K562 (cell line): ENCODE data around the gene SLAIN1. TPM values are rescaled to one million over a fixed set of nuclear protein-coding genes. Genes with fewer than 3 reads are reported as not detected.

ENCODE experiments used
- ATAC-seq: fragments of 200-7000 bp; cut with Tn5 transposase; 3 replicates; pipeline ENCODE4 v1.9.1; 2020; ENCODE audit warnings: moderate library complexity
- BruUV-seq: library from RNA; stranded (reverse); fragments of 400-500 nt; replicated peaks from 2 replicates; lab custom pipeline; 2021; lab: Mats Ljungman, UMichigan
- CTCF ChIA-PET: fragments of 300-600 bp; formaldehyde crosslinking; extraction: SDS; loops from one replicate; lab custom pipeline; 2021; ENCODE audit warnings: low intra/inter-chr PET ratio; lab: Yijun Ruan, JAX
- POLR2A ChIA-PET: fragments of 300-600, 350-650 bp; sonication (Branson Sonifier 250); formaldehyde crosslinking; extraction: SDS; loops from one replicate; lab custom pipeline; 2021; ENCODE audit warnings: antibody characterized with exemption, inconsistent platforms; lab: Yijun Ruan, JAX
- DNase-seq, 4 experiments: peaks; one replicate each; pipeline versions ENCODE4 v3.0.0 to v3.0.0-alpha.2; 2011 to 2018; ENCODE audit warnings: low spot score in 3 of 4, mixed read lengths in 3 of 4; ENCODE audit errors: extremely low read depth in 1 of 4
- FAIRE-seq: peaks from 2 replicates; lab custom pipeline; 2011; peaks lifted over from hg19 to GRCh38; lab: Jason Lieb, UNC
- H2AFZ ChIP-seq: 2 replicates; pipeline ENCODE4 v1.6.0; 2011; ENCODE audit warnings: low read depth, low read length, control low read depth, inconsistent platforms
- H3K27ac ChIP-seq: fragments of 200-600 bp; 3 replicates; pipeline ENCODE4 v1.8.0; 2011; ENCODE audit warnings: low read depth, mild to moderate bottlenecking, control low read depth, inconsistent platforms, low read length, moderate library complexity, mixed read lengths; ENCODE audit errors: extremely low read depth
- H3K27me3 ChIP-seq, 2 experiments: fragments of 300-600 bp in 1 of 2; 2 replicates in 1 of 2; 3 replicates in 1 of 2; pipeline versions ENCODE4 v1.6.0 to v1.8.0; 2011; ENCODE audit warnings: inconsistent platforms in 2 of 2, low read length in 2 of 2, mild to moderate bottlenecking in 1 of 2, mixed read lengths in 1 of 2, moderate library complexity in 1 of 2; ENCODE audit not compliant: control insufficient read depth in 2 of 2, insufficient read depth in 2 of 2
- H3K36me3 ChIP-seq: fragments of 300-600 bp; 3 replicates; pipeline ENCODE4 v1.8.0; 2011; ENCODE audit warnings: mild to moderate bottlenecking, low read length, inconsistent platforms; ENCODE audit not compliant: control insufficient read depth, insufficient read depth
- H3K4me1 ChIP-seq, 2 experiments: fragments of 200-600 bp in 1 of 2; replicated peaks in 1 of 2; 2 replicates in 1 of 2; 3 replicates in 1 of 2; pipeline versions ENCODE4 v1.5.1 to v1.8.0; 2011; ENCODE audit warnings: inconsistent platforms in 2 of 2, low read length in 2 of 2, mild to moderate bottlenecking in 1 of 2, mixed read lengths in 1 of 2, moderate library complexity in 1 of 2; ENCODE audit not compliant: control insufficient read depth in 2 of 2, insufficient read depth in 2 of 2
- H3K4me2 ChIP-seq: 2 replicates; pipeline ENCODE4 v1.6.1; 2011; ENCODE audit warnings: low read length, control low read depth, inconsistent platforms, mixed read lengths; ENCODE audit not compliant: insufficient read depth
- H3K4me3 ChIP-seq: fragments of 200-600 bp; sonication (generic), shearing (Covaris generic); 2 replicates; pipeline ENCODE4 v1.5.1; 2016; ENCODE audit warnings: control low read depth, inconsistent platforms
- H3K79me2 ChIP-seq: fragments of 200-600 bp; 3 replicates; pipeline ENCODE4 v1.8.0; 2011; ENCODE audit warnings: low read length, inconsistent platforms; ENCODE audit not compliant: control insufficient read depth, insufficient read depth
- H3K9ac ChIP-seq, 2 experiments: 2 replicates each; pipeline versions ENCODE4 v1.6.0 to v1.6.1; 2011; ENCODE audit warnings: low read depth in 2 of 2, low read length in 2 of 2, control low read depth in 1 of 2, inconsistent platforms in 1 of 2, mild to moderate bottlenecking in 1 of 2, mixed read lengths in 1 of 2; ENCODE audit not compliant: insufficient read depth in 1 of 2
- H3K9me1 ChIP-seq: one replicate; pipeline ENCODE4 v1.6.0; 2011; ENCODE audit warnings: inconsistent platforms, mild to moderate bottlenecking, low read length, moderate library complexity; ENCODE audit not compliant: control insufficient read depth, insufficient read depth
- H3K9me3 ChIP-seq: replicated peaks from 2 replicates; pipeline ENCODE4 v1.5.1; 2011; ENCODE audit warnings: low read depth, low read length, inconsistent platforms; ENCODE audit not compliant: control insufficient read depth, insufficient read depth
- H4K20me1 ChIP-seq: replicated peaks from 2 replicates; pipeline ENCODE4 v1.6.1; 2011; ENCODE audit warnings: low read length, inconsistent platforms, mixed read lengths; ENCODE audit not compliant: control insufficient read depth, insufficient read depth
- CXXC5 ChIP-seq: fragments of 250-450 bp; sonication (Bioruptor Pico); IDR thresholded peaks from 2 replicates; pipeline ENCODE4 v1.8.0; 2022; ENCODE audit warnings: inconsistent platforms, mild to moderate bottlenecking, moderate library complexity
- GABPB2 ChIP-seq: fragments of 250-450 bp; sonication (Bioruptor Pico); conservative IDR thresholded peaks from 2 replicates; pipeline ENCODE4 v1.5.1; 2021; ENCODE audit warnings: mild to moderate bottlenecking
- GTF2A2 ChIP-seq: IDR thresholded peaks from 2 replicates; pipeline ENCODE4 v1.6.1; 2016; ENCODE audit warnings: mild to moderate bottlenecking, missing genetic modification characterization, missing compliant biosample characterization
- HDAC1 ChIP-seq, 2 experiments: fragments of 450-650 bp; IDR thresholded peaks; 2 replicates each; pipeline ENCODE4 v1.6.1; 2016 to 2017; ENCODE audit warnings: inconsistent platforms in 1 of 2, mild to moderate bottlenecking in 1 of 2, moderate library complexity in 1 of 2
- HEY1 ChIP-seq: fragments of 250-450 bp; sonication (Bioruptor Pico); IDR thresholded peaks from 2 replicates; pipeline ENCODE4 v1.5.0; 2020; ENCODE audit warnings: mild to moderate bottlenecking, moderate library complexity, borderline replicate concordance
- JUNB ChIP-seq: fragments of 450-650 bp; formaldehyde crosslinking; conservative IDR thresholded peaks from 2 replicates; pipeline ENCODE4 v1.4.0; 2020; ENCODE audit warnings: mild to moderate bottlenecking
- KLF16 ChIP-seq: IDR thresholded peaks from 2 replicates; pipeline ENCODE4 v1.6.1; 2016; ENCODE audit warnings: antibody characterized with exemption
- MXI1 ChIP-seq: IDR thresholded peaks from 2 replicates; pipeline ENCODE4 v1.6.1; 2011; ENCODE audit warnings: low read depth, mild to moderate bottlenecking, improper control_type of control experiment, low read length
- PATZ1 ChIP-seq: fragments of 250-450 bp; sonication (Bioruptor Pico); IDR thresholded peaks from 2 replicates; pipeline ENCODE4 v1.5.0; 2020; ENCODE audit warnings: mild to moderate bottlenecking, borderline replicate concordance
- RAD21 ChIP-seq, 2 experiments: fragments of 250-450 bp in 1 of 2; fragments of 450-650 bp in 1 of 2; sonication (Bioruptor Pico) in 1 of 2; formaldehyde crosslinking in 1 of 2; IDR thresholded peaks in 1 of 2; conservative IDR thresholded peaks in 1 of 2; 2 replicates each; pipeline versions ENCODE4 v1.4.0 to v1.8.0; 2020 to 2022; ENCODE audit warnings: mild to moderate bottlenecking in 2 of 2, moderate library complexity in 1 of 2
- SMAD4 ChIP-seq: fragments of 250-450 bp; sonication (Bioruptor Pico); conservative IDR thresholded peaks from 2 replicates; pipeline ENCODE4 v1.8.0; 2021; ENCODE audit warnings: inconsistent platforms, mild to moderate bottlenecking, moderate library complexity
- SPI1 ChIP-seq: IDR thresholded peaks from 2 replicates; pipeline ENCODE4 v1.6.1; 2011; ENCODE audit warnings: low read depth, low read length, control low read depth, borderline replicate concordance
- TCF7L2 ChIP-seq: fragments of 150-350 bp; IDR thresholded peaks from 2 replicates; pipeline ENCODE4 v1.6.1; 2016; ENCODE audit warnings: low read depth, mild to moderate bottlenecking, low read length, moderate library complexity
- ZNF212 ChIP-seq: fragments of 450-650 bp; formaldehyde crosslinking; IDR thresholded peaks from 2 replicates; pipeline ENCODE4 v1.4.0; 2020; ENCODE audit warnings: mild to moderate bottlenecking
- ZNF23 ChIP-seq: fragments of 250-450 bp; sonication (Bioruptor Pico); IDR thresholded peaks from 2 replicates; pipeline ENCODE4 v1.4.0; 2020; ENCODE audit warnings: mild to moderate bottlenecking
- ZNF589 ChIP-seq: fragments of 200-800 bp; sonication (Bioruptor generic); IDR thresholded peaks from 2 replicates; pipeline ENCODE4 v1.6.1; 2016; ENCODE audit warnings: low read depth, missing genetic modification characterization, missing compliant biosample characterization
- WGBS: fragments of 100-300 bp; shearing (Covaris generic); methylation state at CpG from one replicate; pipeline ENCODE4 v1.1.6; 2016; ENCODE audit warnings: low coverage, mixed read lengths; ENCODE audit not compliant: insufficient coverage; ENCODE audit errors: missing lambda C conversion rate; 5-methylcytosine and 5-hydroxymethylcytosine counted together
- in situ Hi-C: fragments of 300-500 bp; cut with MboI; formaldehyde crosslinking; loops from 4 replicates; pipeline ENCODE4 v1.15.0; 2018; ENCODE audit warnings: inconsistent platforms, mixed read lengths
- intact Hi-C: fragments of 100-400 bp; cut with micrococcal nuclease; formaldehyde crosslinking; loops from 2 replicates; pipeline ENCODE4 v1.14.2; 2022
- polyA plus RNA-seq, 8 experiments: library from polyadenylated mRNA; depleted of rRNA in 4 of 8; stranded (reverse) in 5 of 8; unstranded in 3 of 8; fragments of >200 nt; fragmentation: Nextera tagmentation in 2 of 8; fragmentation: Illumina TruSeq in 1 of 8; extraction: Ambion mirVana in 2 of 8; extraction: Trizol in 1 of 8; gene quantifications; 2 replicates each; pipeline versions ENCODE4 v1.2.1 to v1.2.3, GENCODE V29; 2011 to 2014; ENCODE audit warnings: inconsistent platforms in 1 of 8, missing spikeins in 1 of 8
- total RNA-seq, 7 experiments: library from RNA; depleted of rRNA in 6 of 7; stranded (reverse); fragments of >200 nt in 6 of 7; fragmentation: Illumina TruSeq in 2 of 7; extraction: Trizol in 2 of 7; gene quantifications; 2 replicates each; pipeline versions ENCODE4 v1.2.1 to v1.2.3, GENCODE V29; 2011 to 2021; ENCODE audit warnings: low replicate concordance in 1 of 7
- TF ChIP-seq, protein P1 (sequence below): sonication (generic); formaldehyde crosslinking; IDR thresholded peaks from 2 replicates; pipeline ENCODE4 v1.4.0; 2020; ENCODE audit warnings: mild to moderate bottlenecking, missing genetic modification reagents

Gene SLAIN1
- total and polyA plus RNA-seq, 9 of the 15 experiments (the other 6 are each of a cell fraction or from before 2014, with no cell fraction given), result 0.07 to 0.40 (median 0.10) TPM; not detected in 3

DNA sequence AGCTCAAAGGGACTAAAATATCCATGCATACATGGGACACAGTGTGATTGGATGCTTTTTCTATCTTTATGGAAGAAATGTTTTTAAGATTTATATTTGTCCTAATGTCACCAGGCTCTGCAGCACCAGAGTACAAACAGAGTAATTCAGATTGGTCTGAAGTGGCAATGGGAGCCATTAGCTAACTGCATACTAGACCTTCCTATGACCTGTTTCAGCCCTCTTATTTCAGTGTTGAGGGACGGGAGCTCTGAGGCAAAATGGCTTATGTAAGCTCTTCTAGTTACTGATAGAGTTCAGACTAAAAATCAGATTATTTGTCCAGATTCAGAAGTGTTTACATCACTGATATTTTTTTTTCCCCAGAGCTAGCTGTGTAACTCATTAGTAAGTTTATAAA is 4.9 kb downstream of the SLAIN1 start:
- peaks cover 0 to 11% of the 10 kb centered on the region in 2 experiments; a peak in 2 of 5 replicates for H3K4me1 ChIP-seq
- no TSS peak for BruUV-seq
- H3K4me2 ChIP-seq, result no peak overlapping the region
- intact Hi-C loops (no loop called here), in situ Hi-C loops (no loop called here)
- H3K9me3 ChIP-seq, result no peaks in the 10 kb centered on the region
- H3K9me1 ChIP-seq, result no peaks in the 10 kb centered on the region
- FAIRE-seq (no peak), DNase-seq (no peak), ATAC-seq (no peak)
- ChIA-PET POLR2A (no interaction called here), CTCF (no interaction called here)
- H4K20me1 ChIP-seq, result no peaks in the 10 kb centered on the region
- TF ChIP-seq MXI1, result no peak
- no peak for TF ChIP-seq CXXC5 (CRISPR knock-in tag)
- no peak for TF ChIP-seq SPI1
- TF ChIP-seq SMAD4 (CRISPR knock-in tag), result no peak
- TF ChIP-seq ZNF589, result no peak
- TF ChIP-seq GTF2A2 (tag), result no peak
- TF ChIP-seq HEY1 (CRISPR knock-in tag), result no peak
- TF ChIP-seq KLF16, result no peak
- TF ChIP-seq TCF7L2, result no peak
- TF ChIP-seq RAD21 (CRISPR knock-in tag; conservative IDR thresholded peaks at IDR 0.05 in 1 of 2, IDR thresholded peaks at IDR 0.05 in 1 of 2), result no peak
- TF ChIP-seq HDAC1 (IDR thresholded peaks at IDR 0.05), result no peak
- no peak for TF ChIP-seq PATZ1 (CRISPR knock-in tag)
- TF ChIP-seq ZNF23, result no peak
- no peak for TF ChIP-seq JUNB
- no peak for TF ChIP-seq ZNF212 (CRISPR knock-in tag)
- no peak for TF ChIP-seq GABPB2
- TF ChIP-seq, protein P1, sequence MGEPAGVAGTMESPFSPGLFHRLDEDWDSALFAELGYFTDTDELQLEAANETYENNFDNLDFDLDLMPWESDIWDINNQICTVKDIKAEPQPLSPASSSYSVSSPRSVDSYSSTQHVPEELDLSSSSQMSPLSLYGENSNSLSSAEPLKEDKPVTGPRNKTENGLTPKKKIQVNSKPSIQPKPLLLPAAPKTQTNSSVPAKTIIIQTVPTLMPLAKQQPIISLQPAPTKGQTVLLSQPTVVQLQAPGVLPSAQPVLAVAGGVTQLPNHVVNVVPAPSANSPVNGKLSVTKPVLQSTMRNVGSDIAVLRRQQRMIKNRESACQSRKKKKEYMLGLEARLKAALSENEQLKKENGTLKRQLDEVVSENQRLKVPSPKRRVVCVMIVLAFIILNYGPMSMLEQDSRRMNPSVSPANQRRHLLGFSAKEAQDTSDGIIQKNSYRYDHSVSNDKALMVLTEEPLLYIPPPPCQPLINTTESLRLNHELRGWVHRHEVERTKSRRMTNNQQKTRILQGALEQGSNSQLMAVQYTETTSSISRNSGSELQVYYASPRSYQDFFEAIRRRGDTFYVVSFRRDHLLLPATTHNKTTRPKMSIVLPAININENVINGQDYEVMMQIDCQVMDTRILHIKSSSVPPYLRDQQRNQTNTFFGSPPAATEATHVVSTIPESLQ (CRISPR knock-in tag), result no peak
- no peak overlapping the region for H3K9ac ChIP-seq
- 0% methylated on average over 1 of the region's 1 CpG for WGBS
- no peaks in the 10 kb centered on the region for H3K27me3 ChIP-seq
- no peak overlapping the region for H2AFZ ChIP-seq
- H3K36me3 ChIP-seq, result no peaks in the 10 kb centered on the region
- no peak overlapping the region for H3K27ac ChIP-seq
- no peak overlapping the region for H3K4me3 ChIP-seq
- no peaks in the 10 kb centered on the region for H3K79me2 ChIP-seq
